HG02870 (cell line): ENCODE results near the gene FAM53B.
A peak's percentile ranks its signal among the peaks of the same experiment; 100 is the strongest.

ENCODE experiments used
- ATAC-seq: cut with Tn5 transposase; IDR thresholded peaks from one replicate; pipeline ENCODE4 v1.9.1; 2021; ENCODE audit warnings: mild to moderate bottlenecking, moderate library complexity; ENCODE audit not compliant: unreplicated experiment

Gene FAM53B

GRCh38 chr10:124742413-124743190 is 1.6 kb downstream of the FAM53B start:
- ATAC-seq: no peak

GRCh38 chr10:124741922-124742412 is 2.2 kb downstream of the FAM53B start:
- no peak for ATAC-seq

GRCh38 chr10:124741281-124741921 is 2.8 kb downstream of the FAM53B start:
- peak; percentile 41 for ATAC-seq

GRCh38 chr10:124740369-124741280 is 3.6 kb downstream of the FAM53B start:
- peak; percentile 31 for ATAC-seq

GRCh38 chr10:124739986-124740368 is 4.2 kb downstream of the FAM53B start:
- no peak for ATAC-seq

- ATAC-seq: no peak
Observed at GRCh38 chr10:124739119-124739921, 4.9 kb downstream of the FAM53B start.

GRCh38 chr10:124738441-124738840 is 5.7 kb downstream of the FAM53B start:
- no peak for ATAC-seq

GRCh38 chr10:124737708-124738107 is 6.5 kb downstream of the FAM53B start:
- ATAC-seq: no peak

- no peak for ATAC-seq
Observed at GRCh38 chr10:124737221-124737620, 7.0 kb downstream of the FAM53B start.

GRCh38 chr10:124736491-124737136 is 7.6 kb downstream of the FAM53B start:
- ATAC-seq: no peak

GRCh38 chr10:124735491-124736286 is 8.5 kb downstream of the FAM53B start:
- ATAC-seq: no peak

GRCh38 chr10:124734311-124735166 is 9.6 kb downstream of the FAM53B start:
- ATAC-seq: no peak

- ATAC-seq: no peak
Observed at GRCh38 chr10:124733571-124734245, 10.5 kb downstream of the FAM53B start.

GRCh38 chr10:124732931-124733570 is 11.1 kb downstream of the FAM53B start:
- ATAC-seq: peak; percentile 80

- no peak for ATAC-seq
Observed at GRCh38 chr10:124731551-124731950, 12.6 kb downstream of the FAM53B start.

- ATAC-seq: no peak
Observed at GRCh38 chr10:124730790-124731189, 13.4 kb downstream of the FAM53B start.
